K562 (cell line): ENCODE data around the gene HMGN1. TPM values are rescaled to one million over a fixed set of nuclear protein-coding genes. Genes with fewer than 3 reads are reported as not detected.

Experiments
- BRF2 ChIP-seq: IDR thresholded peaks from 3 replicates; pipeline ENCODE4 v1.6.1; 2011; ENCODE audit warnings: borderline replicate concordance, mild to moderate bottlenecking; ENCODE audit not compliant: insufficient read length, insufficient read depth
- CLOCK ChIP-seq: fragments of 250-450 bp; sonication (Bioruptor Pico); IDR thresholded peaks from 2 replicates; pipeline ENCODE4 v1.4.0; 2020; ENCODE audit warnings: mild to moderate bottlenecking, moderate library complexity, borderline replicate concordance
- FOXK1 ChIP-seq: sonication (generic); formaldehyde crosslinking; IDR thresholded peaks from 2 replicates; pipeline ENCODE4 v1.8.0; 2022; ENCODE audit warnings: missing genetic modification reagents, mild to moderate bottlenecking, borderline replicate concordance
- FUS ChIP-seq: fragments of 200-400 bp; formaldehyde crosslinking; optimal IDR thresholded peaks from 2 replicates; pipeline ENCODE3; 2017; ENCODE audit warnings: low read depth, low read length
- NFE2 ChIP-seq: IDR thresholded peaks from 2 replicates; pipeline ENCODE4 v1.6.1; 2014; ENCODE audit warnings: antibody characterized with exemption, low read depth
- RUNX1 ChIP-seq: sonication (generic); IDR thresholded peaks from 2 replicates; pipeline ENCODE4 v1.6.1; 2016; ENCODE audit warnings: antibody characterized with exemption, low read depth
- ZBTB40 ChIP-seq, 2 experiments: fragments of 450-650 bp in 1 of 2; sonication (generic) in 1 of 2; formaldehyde crosslinking in 1 of 2; IDR thresholded peaks; 2 replicates each; pipeline versions ENCODE4 v1.7.1 to v1.9.0; 2016 to 2022; ENCODE audit warnings: inconsistent platforms in 1 of 2, mild to moderate bottlenecking in 1 of 2, missing genetic modification reagents in 1 of 2
- ZNF133 ChIP-seq: fragments of 250-450 bp; sonication (Bioruptor Pico); IDR thresholded peaks from 2 replicates; pipeline ENCODE4 v1.4.0; 2020; ENCODE audit warnings: mild to moderate bottlenecking
- ZNF280B ChIP-seq: fragments of 250-450 bp; sonication (Bioruptor Pico); IDR thresholded peaks from 2 replicates; pipeline ENCODE4 v1.5.1; 2021; ENCODE audit warnings: mild to moderate bottlenecking
- polyA plus RNA-seq, 8 experiments: library from polyadenylated mRNA; depleted of rRNA in 4 of 8; stranded (reverse) in 5 of 8; unstranded in 3 of 8; fragments of >200 nt; fragmentation: Nextera tagmentation in 2 of 8; fragmentation: Illumina TruSeq in 1 of 8; extraction: Ambion mirVana in 2 of 8; extraction: Trizol in 1 of 8; gene quantifications; 2 replicates each; pipeline versions ENCODE4 v1.2.1 to v1.2.3, GENCODE V29; 2011 to 2014; ENCODE audit warnings: inconsistent platforms in 1 of 8, missing spikeins in 1 of 8
- total RNA-seq, 7 experiments: library from RNA; depleted of rRNA in 6 of 7; stranded (reverse); fragments of >200 nt in 6 of 7; fragmentation: Illumina TruSeq in 2 of 7; extraction: Trizol in 2 of 7; gene quantifications; 2 replicates each; pipeline versions ENCODE4 v1.2.1 to v1.2.3, GENCODE V29; 2011 to 2021; ENCODE audit warnings: low replicate concordance in 1 of 7

HMGN1 gene
- total and polyA plus RNA-seq, 9 of the 15 experiments (the other 6 are each of a cell fraction or from before 2014, with no cell fraction given): 124 to 626 (median 498) TPM

GRCh38 chr21:39313571-39314142 lies 35.2 kb downstream of the HMGN1 start, which contains the start of gene BRWD1 (continued):
- TF ChIP-seq FOXK1 (CRISPR knock-in tag) (0 out of 2 replicates have a peak, but pooled peaks have one; percentile 20), FUS (peak; percentile 80), BRF2 (no peak), NFE2 (peak; percentile 10; the same call in 1 of the 2 replicates), ZNF133 (peak; percentile 73; the same call in 1 of the 2 replicates), CLOCK (CRISPR knock-in tag) (peak; percentile 11; the same call in 1 of the 2 replicates), ZNF280B (CRISPR knock-in tag) (no peak), ZBTB40 (IDR thresholded peaks at IDR 0.05) (peak; percentile 82), ZBTB40 (CRISPR knock-in tag; IDR thresholded peaks at IDR 0.05) (no peak), RUNX1 (peak; percentile 56; the same call in 1 of the 2 replicates)
